Caco-2 (cell line): Measurements from ENCODE around the gene ZCCHC2. TPM values are rescaled to one million over a fixed set of nuclear protein-coding genes. Genes with fewer than 3 reads are reported as not detected.

Source experiments
- BruUV-seq: library from RNA; stranded (reverse); fragments of 400-500 nt; replicated peaks from 2 replicates; lab custom pipeline; 2021; lab: Mats Ljungman, UMichigan
- CTCF ChIA-PET: fragments of 300-600 bp; sonication (Branson Sonifier 250); formaldehyde crosslinking; loops from one replicate; lab custom pipeline; 2022; ENCODE audit warnings: antibody characterized with exemption; lab: Charles Lee
- POLR2A ChIA-PET: fragments of 300-600 bp; sonication (Branson Sonifier 250); formaldehyde crosslinking; loops from one replicate; lab custom pipeline; 2022; ENCODE audit warnings: antibody characterized with exemption; lab: Charles Lee
- DNase-seq, 2 experiments: peaks; one replicate each; pipeline versions ENCODE4 v3.0.0 to v3.0.0-alpha.2; 2020 to 2022
- H3K27me3 ChIP-seq: replicated peaks from 2 replicates; pipeline ENCODE4 v1.6.0; 2011; ENCODE audit warnings: low read length; ENCODE audit not compliant: control insufficient read depth, insufficient read depth
- H3K36me3 ChIP-seq: 2 replicates; pipeline ENCODE4 v1.5.1; 2011; ENCODE audit warnings: low read length; ENCODE audit not compliant: control insufficient read depth, insufficient read depth
- H3K4me1 ChIP-seq: fragments of 250-450 bp; sonication (Bioruptor Pico); 2 replicates; pipeline ENCODE4 v1.5.1; 2020; ENCODE audit warnings: mild to moderate bottlenecking
- H3K4me3 ChIP-seq: 2 replicates; pipeline ENCODE4 v1.5.1; 2011; ENCODE audit warnings: low read depth, mild to moderate bottlenecking, control low read depth, low read length
- H3K9me3 ChIP-seq: fragments of 250-450 bp; sonication (Bioruptor Pico); 2 replicates; pipeline ENCODE4 v1.5.1; 2020; ENCODE audit warnings: mild to moderate bottlenecking, moderate library complexity
- H3K27ac Mint-ChIP-seq: one replicate; pipeline ENCODE4 v1.8.0; 2022; ENCODE audit warnings: mixed read lengths; ENCODE audit not compliant: unreplicated experiment
- H3K27me3 Mint-ChIP-seq: one replicate; pipeline ENCODE4 v1.8.0; 2022; ENCODE audit warnings: mixed read lengths; ENCODE audit not compliant: insufficient read depth, unreplicated experiment
- H3K36me3 Mint-ChIP-seq: one replicate; pipeline ENCODE4 v1.8.0; 2022; ENCODE audit warnings: mild to moderate bottlenecking, mixed read lengths; ENCODE audit not compliant: insufficient read depth, unreplicated experiment
- H3K4me1 Mint-ChIP-seq: one replicate; pipeline ENCODE4 v1.8.0; 2022; ENCODE audit warnings: low read depth, mixed read lengths; ENCODE audit not compliant: unreplicated experiment
- H3K4me3 Mint-ChIP-seq: one replicate; pipeline ENCODE4 v1.8.0; 2022; ENCODE audit warnings: mild to moderate bottlenecking, moderate library complexity, mixed read lengths; ENCODE audit not compliant: unreplicated experiment
- H3K9me3 Mint-ChIP-seq: one replicate; pipeline ENCODE4 v1.8.0; 2022; ENCODE audit warnings: mixed read lengths; ENCODE audit not compliant: unreplicated experiment
- CTCF ChIP-seq, 2 experiments: fragments of 200-600 bp in 1 of 2; IDR thresholded peaks; 1 replicate in 1 of 2; 2 replicates in 1 of 2; pipeline versions ENCODE4 v1.5.1 to v1.8.0; 2011 to 2022; ENCODE audit warnings: antibody characterized with exemption in 1 of 2, control low read depth in 1 of 2, inconsistent platforms in 1 of 2, low read depth in 1 of 2, low read length in 1 of 2, mild to moderate bottlenecking in 1 of 2, moderate library complexity in 1 of 2; ENCODE audit not compliant: insufficient read depth in 1 of 2, severe bottlenecking in 1 of 2, unreplicated experiment in 1 of 2
- intact Hi-C: fragments of 100-400 bp; cut with micrococcal nuclease; formaldehyde crosslinking; loops from one replicate; pipeline ENCODE4 v1.10.0; 2022; ENCODE audit not compliant: unreplicated experiment
- total RNA-seq: library from RNA; stranded (reverse); gene quantifications from 2 replicates; pipeline ENCODE4 v1.2.3, GENCODE V29; 2022

Gene ZCCHC2
- total RNA-seq, 1 experiment from 2014 or later: 6.9 TPM

GRCh38 chr18:62603211-62603610, 80.4 kb downstream of the ZCCHC2 start:
- Mint-ChIP-seq H3K4me3 (no peak overlapping the region), H3K36me3 (no peaks in the 10 kb centered on the region), H3K27ac (no peak overlapping the region), H3K4me1 (no peaks in the 10 kb centered on the region), H3K27me3 (peaks cover 2% of the 10 kb centered on the region), H3K9me3 (no peaks in the 10 kb centered on the region)
- DNase-seq: no peak
- BruUV-seq: no TSS peak
- ChIA-PET CTCF (no interaction called here), POLR2A (no interaction called here)
- Histone ChIP-seq H3K9me3 (no peaks in the 10 kb centered on the region), H3K27me3 (no peaks in the 10 kb centered on the region), H3K4me1 (no peaks in the 10 kb centered on the region), H3K36me3 (no peaks in the 10 kb centered on the region), H3K4me3 (no peak overlapping the region)
- no peak for TF ChIP-seq CTCF (IDR thresholded peaks at IDR 0.05; ENCODE audit: insufficient read depth in 1 of 2, low read depth in 1 of 2, low read length in 1 of 2, severe bottlenecking in 1 of 2, unreplicated experiment in 1 of 2)
- intact Hi-C loops: no loop called here

GRCh38 chr18:62603979-62604378, 81.2 kb downstream of the ZCCHC2 start:
- no peaks in the 10 kb centered on the region for H3K9me3 ChIP-seq
- CTCF ChIA-PET: no interaction called here

GRCh38 chr18:62605685-62606084, 82.9 kb downstream of the ZCCHC2 start:
- Mint-ChIP-seq H3K27me3 (peaks cover 2% of the 10 kb centered on the region), H3K9me3 (no peaks in the 10 kb centered on the region), H3K27ac (no peak overlapping the region), H3K4me3 (no peak overlapping the region), H3K4me1 (no peaks in the 10 kb centered on the region), H3K36me3 (no peaks in the 10 kb centered on the region)
- no peak for DNase-seq
- Histone ChIP-seq H3K9me3 (no peaks in the 10 kb centered on the region), H3K4me1 (no peaks in the 10 kb centered on the region), H3K36me3 (no peaks in the 10 kb centered on the region), H3K4me3 (no peak overlapping the region), H3K27me3 (no peaks in the 10 kb centered on the region)
- POLR2A ChIA-PET: no interaction called here
- no TSS peak for BruUV-seq
- CTCF ChIA-PET: interaction anchor here (0.6 kb wide), 1 partner anchor 38 kb away, joined by 3 read pairs; no protein-coding TSS in a partner anchor
- no peak for TF ChIP-seq CTCF (IDR thresholded peaks at IDR 0.05; ENCODE audit: insufficient read depth in 1 of 2, low read depth in 1 of 2, low read length in 1 of 2, severe bottlenecking in 1 of 2, unreplicated experiment in 1 of 2)
- intact Hi-C loops: no loop called here

More at GRCh38 chr18:62603979-62604378, 81.2 kb downstream of the ZCCHC2 start:
- no peak for TF ChIP-seq CTCF (IDR thresholded peaks at IDR 0.05; ENCODE audit: insufficient read depth in 1 of 2, low read depth in 1 of 2, low read length in 1 of 2, severe bottlenecking in 1 of 2, unreplicated experiment in 1 of 2)
- no peak overlapping the region for H3K4me3 Mint-ChIP-seq
- no peak for DNase-seq
- POLR2A ChIA-PET: no interaction called here
- no TSS peak for BruUV-seq
- no peak overlapping the region for H3K4me3 ChIP-seq
- H3K9me3 Mint-ChIP-seq: no peaks in the 10 kb centered on the region
- H3K36me3 ChIP-seq: no peaks in the 10 kb centered on the region
- H3K36me3 Mint-ChIP-seq: no peaks in the 10 kb centered on the region
- H3K27me3 Mint-ChIP-seq: peaks cover 2% of the 10 kb centered on the region
- H3K27ac Mint-ChIP-seq: no peak overlapping the region
- intact Hi-C loops: no loop called here
- no peaks in the 10 kb centered on the region for H3K4me1 ChIP-seq
- H3K4me1 Mint-ChIP-seq: no peaks in the 10 kb centered on the region
- no peaks in the 10 kb centered on the region for H3K27me3 ChIP-seq
